HG03378 (cell line): ENCODE data around the gene USH1G.
"Not testable (repeated sequence)": the region's sequence is repeated elsewhere in the genome, so short reads cannot be mapped to it uniquely, and the experiment has no call there.

Experiments
- ATAC-seq: cut with Tn5 transposase; IDR thresholded peaks from one replicate; pipeline ENCODE4 v1.9.1; 2021; ENCODE audit warnings: mild to moderate bottlenecking, moderate library complexity; ENCODE audit not compliant: unreplicated experiment

Gene USH1G

GRCh38 chr17:74877592-74878548 lies 45.2 kb downstream of the USH1G start:
- no peak for ATAC-seq

DNA sequence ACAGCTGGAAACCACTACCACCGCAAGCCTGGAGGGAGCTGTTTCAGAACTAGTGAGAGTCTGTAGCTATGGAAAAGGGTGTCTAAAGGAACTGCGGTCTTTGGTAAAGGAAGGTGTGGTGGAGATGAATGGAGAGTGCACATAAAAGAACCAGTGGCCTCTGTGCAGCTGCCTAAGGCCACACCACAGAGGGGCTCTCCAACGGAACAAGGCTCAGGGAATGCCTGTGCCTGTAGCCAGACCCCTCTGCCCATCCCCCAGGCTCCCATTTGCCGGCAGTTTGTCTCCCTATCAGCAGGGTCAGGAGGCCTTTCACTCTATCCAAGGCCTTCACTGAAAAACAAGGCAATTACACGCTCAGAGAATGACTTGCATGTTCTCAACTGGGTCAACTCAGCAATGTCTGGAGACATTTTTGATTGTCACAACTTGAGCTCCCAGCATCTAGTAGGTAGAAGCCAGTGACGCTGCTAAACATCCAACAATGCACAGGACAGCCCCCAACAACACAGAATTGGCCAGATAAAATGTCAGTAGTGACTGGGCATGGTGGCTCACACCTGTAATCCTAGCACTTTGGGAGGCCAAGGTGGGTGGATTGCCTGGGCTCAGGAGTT lies 47.0 kb downstream of the USH1G start:
- no peak for ATAC-seq

GRCh38 chr17:74875155-74875976 lies 47.7 kb downstream of the USH1G start:
- no peak for ATAC-seq

DNA sequence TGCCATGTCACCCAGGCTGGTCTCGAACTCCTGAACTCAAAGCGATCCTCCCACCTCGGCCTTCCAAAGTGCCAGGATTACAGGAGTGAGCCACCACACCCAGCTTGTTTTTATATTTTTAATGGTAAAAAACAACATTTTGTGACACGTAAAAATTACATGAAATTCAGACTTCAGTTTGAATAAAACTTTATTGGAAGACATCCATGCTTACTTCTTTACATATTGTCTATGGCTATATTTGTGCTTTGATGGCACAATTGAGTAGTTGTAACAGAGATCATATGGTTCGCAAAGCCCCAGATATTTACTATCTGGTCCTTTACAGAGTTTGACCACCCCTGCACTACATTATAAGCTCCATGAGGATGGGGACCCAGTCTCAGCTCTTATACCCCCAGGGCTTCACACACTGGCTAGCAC lies 48.4 kb downstream of the USH1G start:
- no peak for ATAC-seq

GRCh38 chr17:74873874-74874614 lies 49.0 kb downstream of the USH1G start:
- ATAC-seq: no peak

DNA sequence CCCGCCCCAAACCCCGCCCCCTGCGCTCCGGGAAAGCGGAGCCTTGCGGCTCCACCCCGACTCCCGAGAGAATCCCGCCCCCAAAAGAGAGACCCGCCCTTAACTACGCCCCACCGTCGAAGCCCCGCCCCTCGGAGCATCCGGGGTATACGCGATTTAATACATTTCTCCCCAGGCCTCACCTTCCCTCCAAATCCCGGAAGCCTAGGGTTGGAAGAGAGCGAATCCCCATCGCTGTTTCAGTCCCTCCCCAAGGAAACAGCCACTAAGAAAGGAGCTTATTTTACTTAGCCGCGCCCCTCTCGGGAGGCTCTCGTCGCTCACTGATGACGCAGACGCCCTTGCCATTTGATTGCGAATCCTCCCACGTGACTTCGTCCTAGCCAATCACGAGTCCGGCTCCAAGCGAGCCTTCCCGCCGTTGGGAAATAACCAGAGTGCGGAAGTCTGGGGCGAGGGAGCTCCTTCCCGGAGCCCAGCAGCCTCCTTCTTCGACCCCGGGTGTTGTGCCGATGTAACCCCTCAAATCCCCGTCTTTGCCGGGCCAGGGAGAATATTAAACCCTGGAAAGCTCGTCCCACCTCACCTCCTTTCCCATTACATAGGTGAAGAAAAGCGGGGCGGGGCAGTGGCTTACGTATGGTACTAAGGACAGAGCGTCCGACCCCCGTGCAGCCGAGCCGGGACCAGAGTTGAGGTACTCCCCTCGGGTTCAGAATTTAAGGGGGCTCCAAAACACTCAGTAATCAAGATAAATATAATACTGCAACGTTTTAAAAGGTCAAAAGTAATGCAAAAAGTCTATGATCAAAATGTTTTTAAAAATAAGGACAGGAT lies 49.8 kb downstream of the USH1G start:
- ATAC-seq: peak; percentile 85

DNA sequence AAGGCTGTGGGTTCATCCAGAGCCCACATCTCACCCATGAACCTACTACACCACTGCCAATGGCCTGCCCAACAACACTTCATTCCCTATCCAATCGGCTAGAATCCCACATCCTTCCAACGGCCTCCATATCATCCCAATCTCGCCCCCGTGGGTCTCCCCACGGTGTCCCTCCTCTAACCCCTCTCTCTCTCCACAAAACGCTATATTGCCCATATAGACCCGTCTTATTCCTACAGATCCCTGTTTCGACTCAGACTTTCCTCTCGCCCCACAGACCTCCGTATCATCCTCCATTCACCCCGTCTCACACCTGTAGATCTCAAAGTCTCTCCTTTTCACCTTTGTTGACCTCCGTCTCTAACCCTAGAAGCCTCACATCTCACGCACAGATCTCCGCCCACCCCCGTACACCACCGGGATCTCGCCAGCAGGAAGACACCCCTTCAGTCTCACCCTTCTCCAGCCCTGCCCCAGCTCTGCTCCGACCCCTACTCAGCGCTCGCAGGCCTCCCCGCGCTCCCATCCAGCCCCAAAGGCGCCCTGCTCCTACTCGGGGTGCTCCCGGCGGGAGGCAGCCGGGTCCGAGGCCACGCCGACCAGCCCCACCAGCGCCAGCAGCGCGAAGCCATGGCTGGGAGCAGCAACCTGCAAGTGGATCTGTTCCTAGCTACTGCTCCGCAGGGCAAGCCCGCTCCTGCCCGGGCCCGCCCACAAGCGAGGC lies 50.6 kb downstream of the USH1G start, which contains the start of gene FDXR:
Gene FDXR (minus strand): TSS at position 682 of the 724 bp plus-strand sequence. CDS start 50 bp downstream, at position 632.
- peak; percentile 32 for ATAC-seq

DNA sequence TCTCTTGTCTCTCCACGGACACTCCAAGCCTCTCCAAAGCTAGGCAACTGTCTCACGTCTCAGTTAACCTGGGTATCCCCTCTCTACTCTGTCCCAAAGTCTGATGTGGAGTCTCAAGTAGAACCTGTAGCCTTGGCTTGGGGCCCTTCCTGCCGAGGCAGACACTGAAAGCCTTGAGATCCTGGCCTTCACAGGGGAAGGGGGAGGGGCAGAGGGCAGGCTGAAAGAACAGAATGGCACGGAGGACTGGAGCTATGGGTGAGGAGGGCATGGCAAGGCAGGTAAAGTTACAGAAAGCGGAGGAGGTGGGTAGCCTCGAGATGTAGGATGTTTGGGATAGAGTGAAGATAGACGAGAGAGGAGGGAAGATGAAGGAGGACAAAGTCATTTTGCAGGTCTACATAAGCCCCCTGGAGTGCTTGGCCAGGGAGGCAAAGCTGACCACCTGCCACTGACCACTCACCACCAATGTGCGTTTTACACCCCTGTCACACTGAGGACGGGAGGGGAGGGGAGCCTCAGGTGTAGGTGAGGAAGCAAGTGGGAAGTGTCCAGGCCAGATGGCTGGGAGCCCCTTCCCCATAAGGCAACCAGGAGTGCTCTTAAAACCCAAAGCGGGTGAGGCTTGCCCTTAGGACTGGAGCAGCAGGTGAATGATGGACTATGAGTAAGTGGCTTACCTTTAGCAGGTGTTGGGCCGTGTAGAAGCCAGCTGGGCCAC lies 51.5 kb downstream of the USH1G start:
- ATAC-seq: no peak

DNA sequence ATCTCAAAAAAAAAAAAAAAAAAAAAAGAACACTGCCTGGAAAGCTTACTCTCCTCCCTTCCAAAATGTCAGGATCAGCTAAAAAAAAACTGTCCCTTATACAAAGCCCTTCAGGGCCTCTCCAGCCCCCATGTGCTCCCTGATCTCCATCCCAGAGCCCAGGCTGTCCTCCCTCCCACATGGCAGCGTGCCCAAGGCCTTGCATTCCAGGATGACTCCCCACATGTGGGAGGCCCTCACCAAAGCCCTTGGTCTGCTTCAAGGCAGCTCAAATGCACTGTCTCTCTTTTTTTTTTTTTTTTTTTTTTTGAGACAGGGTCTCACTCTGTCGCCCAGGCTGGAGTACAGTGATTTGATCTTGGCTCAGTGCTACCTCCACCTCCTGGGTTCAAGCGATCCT lies 52.5 kb downstream of the USH1G start:
- ATAC-seq: no peak

DNA sequence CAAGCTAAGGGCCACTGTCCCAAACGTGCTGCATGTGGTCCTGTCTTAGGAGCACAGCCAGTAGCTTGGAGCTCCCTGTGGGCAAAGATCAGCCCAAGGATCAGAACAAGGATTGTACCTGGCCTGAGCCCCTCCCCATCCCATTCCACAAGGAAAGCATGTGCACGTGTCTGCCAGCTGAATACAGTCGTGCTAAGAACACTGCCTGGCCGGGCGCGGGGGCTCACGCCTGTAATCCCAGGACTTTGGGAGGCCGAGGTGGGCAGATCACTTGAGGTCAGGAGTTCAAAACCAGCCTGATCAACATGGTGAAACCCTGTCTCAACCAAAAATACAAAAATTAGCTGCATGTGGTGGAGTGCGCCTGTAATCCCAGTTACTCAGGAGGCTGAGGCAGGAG lies 53.0 kb downstream of the USH1G start:
- ATAC-seq: not testable (repeated sequence)

- no peak for ATAC-seq
Measured at GRCh38 chr17:74868908-74869255, 54.2 kb downstream of the USH1G start.

DNA sequence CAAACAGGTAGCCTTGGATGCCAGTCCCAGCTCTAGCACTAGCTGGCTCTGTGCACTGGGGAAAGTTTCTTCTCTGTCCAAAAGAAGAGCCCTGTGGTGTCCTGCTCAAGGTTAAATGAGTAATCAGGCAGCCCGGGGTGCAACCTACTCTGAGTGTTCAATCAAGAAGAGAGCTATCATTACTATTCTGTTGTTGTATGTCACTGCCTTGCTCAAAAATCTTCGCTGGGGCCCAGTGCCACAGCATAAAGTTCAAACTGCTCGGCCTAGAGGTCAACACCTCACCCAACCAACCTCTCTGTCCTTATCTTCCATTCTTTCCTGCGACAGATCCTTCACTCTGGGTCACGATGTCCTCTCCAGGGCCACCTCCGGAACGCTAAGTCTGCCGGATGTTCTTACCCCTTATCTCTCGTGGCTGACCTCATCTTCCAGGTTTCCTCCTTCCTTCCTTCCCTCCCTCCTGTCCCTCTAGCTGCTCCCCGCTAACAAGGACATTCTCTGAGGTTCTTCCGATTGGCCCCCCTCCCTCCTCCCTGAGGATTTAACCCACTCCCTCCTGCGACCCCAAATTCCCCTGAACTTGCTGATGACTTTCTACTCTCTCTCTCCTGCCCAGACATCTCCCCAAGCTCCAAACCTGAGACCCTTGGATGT lies 54.7 kb downstream of the USH1G start:
- ATAC-seq: no peak

- ATAC-seq: no peak
Measured at GRCh38 chr17:74866198-74866835, 56.7 kb downstream of the USH1G start.
